8988T (cell line): ENCODE data around the gene TRIM3.
A peak's percentile ranks its signal among the peaks of the same experiment; 100 is the strongest.
"Not testable (repeated sequence)": the region's sequence is repeated elsewhere in the genome, so short reads cannot be mapped to it uniquely, and the experiment has no call there.

ENCODE experiments used
- DNase-seq: peaks from one replicate; pipeline ENCODE4 v3.0.0; 2011

The TRIM3 gene

GRCh38 chr11:6473451-6474412 lies at the start of gene TRIM3:
Gene TRIM3, minus strand, starts transcription at chr11:6473941. Its CDS starts 8,246 bp downstream, at chr11:6465695.
- DNase-seq, result peak; percentile 99

- DNase-seq, result no peak
Observed at GRCh38 chr11:6523253-6523652, 49.5 kb upstream of the TRIM3 start.

- not testable (repeated sequence) for DNase-seq
Observed at GRCh38 chr11:6521946-6522345, 48.2 kb upstream of the TRIM3 start.

GRCh38 chr11:6520265-6520664 lies 46.5 kb upstream of the TRIM3 start:
- DNase-seq, result no peak

GRCh38 chr11:6516865-6517264 lies 43.1 kb upstream of the TRIM3 start:
- no peak for DNase-seq

- DNase-seq, result no peak
Observed at GRCh38 chr11:6505577-6506240, 32.0 kb upstream of the TRIM3 start.

- DNase-seq, result no peak
Observed at GRCh38 chr11:6504166-6504565, 30.4 kb upstream of the TRIM3 start.

- no peak for DNase-seq
Observed at GRCh38 chr11:6502382-6502781, 28.6 kb upstream of the TRIM3 start.

GRCh38 chr11:6498544-6498943 lies 24.8 kb upstream of the TRIM3 start:
- no peak for DNase-seq

GRCh38 chr11:6498121-6498520 lies 24.4 kb upstream of the TRIM3 start:
- DNase-seq, result no peak

GRCh38 chr11:6497069-6497839 lies 23.5 kb upstream of the TRIM3 start, which contains the start of gene DNHD1:
Gene DNHD1, plus strand, starts transcription at chr11:6497280. Its CDS starts 936 bp downstream, at chr11:6498216.
- DNase-seq, result no peak

GRCh38 chr11:6489306-6489705 lies 15.6 kb upstream of the TRIM3 start:
- no peak for DNase-seq

GRCh38 chr11:6488821-6489220 lies 15.1 kb upstream of the TRIM3 start:
- DNase-seq, result no peak

GRCh38 chr11:6488342-6488741 lies 14.6 kb upstream of the TRIM3 start:
- DNase-seq, result no peak

- DNase-seq, result no peak
Observed at GRCh38 chr11:6486938-6487337, 13.2 kb upstream of the TRIM3 start.

GRCh38 chr11:6486256-6486655 lies 12.5 kb upstream of the TRIM3 start:
- DNase-seq, result no peak

GRCh38 chr11:6485661-6486060 lies 11.9 kb upstream of the TRIM3 start:
- DNase-seq, result no peak

- no peak for DNase-seq
Observed at GRCh38 chr11:6483015-6483414, 9.3 kb upstream of the TRIM3 start.

GRCh38 chr11:6482441-6482840 lies 8.7 kb upstream of the TRIM3 start:
- DNase-seq, result no peak

GRCh38 chr11:6481924-6482275 lies 8.2 kb upstream of the TRIM3 start:
- no peak for DNase-seq

- DNase-seq, result peak; percentile 99
Observed at GRCh38 chr11:6481012-6481923, 7.5 kb upstream of the TRIM3 start, which contains the start of the genes ARFIP2 and TIMM10B. Gene ARFIP2, minus strand, starts transcription at chr11:6481331. Its CDS starts 910 bp downstream, at chr11:6480421. Gene TIMM10B, plus strand, starts transcription at chr11:6481501. Its CDS starts 16 bp downstream, at chr11:6481517.
